ENCODE data around the gene SKIC3. TPM values are rescaled to one million over a fixed set of nuclear protein-coding genes. Genes with fewer than 3 reads are reported as not detected.

Gene SKIC3
- total RNA-seq, 3 donors from 2014 or later (not counting 1 experiment from before 2014, with no cell fraction given): 67.5 to 94.1 (median 71.1) TPM

GRCh38 chr5:95518417-95518816 is 36.4 kb downstream of the SKIC3 start:
- ATAC-seq (no peak), DNase-seq (no peak)
- Histone ChIP-seq H3K36me3 (ENCODE audit: control insufficient read depth, insufficient read depth, low read length) (peaks cover 84% of the 10 kb centered on the region), H3K27me3 (ENCODE audit: control insufficient read depth, insufficient read depth, low read length) (no peaks in the 10 kb centered on the region), H3K4me1 (ENCODE audit: control insufficient read depth, insufficient read depth, low read length) (no peaks in the 10 kb centered on the region), H3K27ac (ENCODE audit: low read length) (no peak overlapping the region), H3K9me3 (ENCODE audit: control insufficient read depth, insufficient read depth, low read length) (no peaks in the 10 kb centered on the region), H3K4me3 (ENCODE audit: low read length) (no peak overlapping the region)
- TF ChIP-seq CTCF (IDR thresholded peaks at IDR 0.05): no peak
- intact Hi-C loops (cut with micrococcal nuclease): no loop called here
- Mint-ChIP-seq H3K27ac (no peak overlapping the region), H3K27me3 (ENCODE audit: low read depth in 2 of 2) (no peaks in the 10 kb centered on the region), H3K4me1 (no peaks in the 10 kb centered on the region), H3K4me3 (no peak overlapping the region), H3K9me3 (no peaks in the 10 kb centered on the region), H3K36me3 (peaks cover 16% of the 10 kb centered on the region)
- WGBS (ENCODE audit: insufficient coverage): 100% methylated on average over 2 of the region's 2 CpGs

- intact Hi-C loops (cut with micrococcal nuclease): no loop called here
- no peak overlapping the region for H3K27ac Mint-ChIP-seq
- H3K27me3 ChIP-seq (ENCODE audit: control insufficient read depth, insufficient read depth, low read length): no peaks in the 10 kb centered on the region
- no peaks in the 10 kb centered on the region for H3K4me1 ChIP-seq (ENCODE audit: control insufficient read depth, insufficient read depth, low read length)
- H3K27me3 Mint-ChIP-seq (ENCODE audit: low read depth in 2 of 2): no peaks in the 10 kb centered on the region
- H3K36me3 Mint-ChIP-seq: peaks cover 20% of the 10 kb centered on the region
- H3K27ac ChIP-seq (ENCODE audit: low read length): no peak overlapping the region
- H3K9me3 ChIP-seq (ENCODE audit: control insufficient read depth, insufficient read depth, low read length): no peaks in the 10 kb centered on the region
- TF ChIP-seq CTCF (IDR thresholded peaks at IDR 0.05): no peak
- H3K4me3 Mint-ChIP-seq: no peak overlapping the region
- H3K4me3 ChIP-seq (ENCODE audit: low read length): no peak overlapping the region
- no peak for DNase-seq
- ATAC-seq: no peak
- H3K4me1 Mint-ChIP-seq: no peaks in the 10 kb centered on the region
- WGBS (ENCODE audit: insufficient coverage): no CpG with 5 or more reads among the region's 1 CpG
- H3K9me3 Mint-ChIP-seq: no peaks in the 10 kb centered on the region
- H3K36me3 ChIP-seq (ENCODE audit: control insufficient read depth, insufficient read depth, low read length): peaks cover 84% of the 10 kb centered on the region
Observed at GRCh38 chr5:95511606-95512005, 43.2 kb downstream of the SKIC3 start.

- Mint-ChIP-seq H3K9me3 (no peaks in the 10 kb centered on the region), H3K27ac (peak overlapping the region in 1 of 2 donors; percentile 16), H3K4me3 (no peak overlapping the region), H3K36me3 (peaks cover 27% of the 10 kb centered on the region), H3K4me1 (no peaks in the 10 kb centered on the region), H3K27me3 (ENCODE audit: low read depth in 2 of 2) (no peaks in the 10 kb centered on the region)
- ATAC-seq (no peak), DNase-seq (no peak)
- H3K4me1 ChIP-seq (ENCODE audit: control insufficient read depth, insufficient read depth, low read length): no peaks in the 10 kb centered on the region
- no CpG with 5 or more reads among the region's 1 CpG for WGBS (ENCODE audit: insufficient coverage)
- no peaks in the 10 kb centered on the region for H3K9me3 ChIP-seq (ENCODE audit: control insufficient read depth, insufficient read depth, low read length)
- intact Hi-C loops (cut with micrococcal nuclease): no loop called here
- no peaks in the 10 kb centered on the region for H3K27me3 ChIP-seq (ENCODE audit: control insufficient read depth, insufficient read depth, low read length)
- no peak overlapping the region for H3K27ac ChIP-seq (ENCODE audit: low read length)
- H3K36me3 ChIP-seq (ENCODE audit: control insufficient read depth, insufficient read depth, low read length): peaks cover 73% of the 10 kb centered on the region
- TF ChIP-seq CTCF (IDR thresholded peaks at IDR 0.05): no peak
- H3K4me3 ChIP-seq (ENCODE audit: low read length): no peak overlapping the region
Observed at GRCh38 chr5:95508550-95508949, 46.2 kb downstream of the SKIC3 start.

Other genes starting within 250 kb of the SKIC3 start
- gene FAM81B, start 163.6 kb downstream of the SKIC3 start, total RNA-seq: not detected
- gene ARSK, start 124 bp upstream of the SKIC3 start, total RNA-seq: 1 to 10 TPM; 2.8 to 5.8 (median 3.5) TPM
- gene GPR150, start 65.1 kb upstream of the SKIC3 start, total RNA-seq: under 1 TPM; 0.63 to 0.97 (median 0.89) TPM
- 1 to 10 TPM in 2 of 3 donors, under 1 TPM in 1; 0.96 to 1.5 (median 1.4) TPM for gene RFESD, start 91.8 kb upstream of the SKIC3 start, total RNA-seq
- 1 to 10 TPM; 1.3 to 2.1 (median 2.0) TPM for gene SPATA9, start 128.0 kb upstream of the SKIC3 start, total RNA-seq
- 10 to 100 TPM; 46.5 to 55.1 (median 46.5) TPM for gene RHOBTB3, start 176.4 kb upstream of the SKIC3 start, total RNA-seq

Measured in natural killer cell (primary cell).